SK-N-SH (cell line): ENCODE data around the gene ST6GALNAC3. TPM values are rescaled to one million over a fixed set of nuclear protein-coding genes. Genes with fewer than 3 reads are reported as not detected.
"Not testable (repeated sequence)": the region's sequence is repeated elsewhere in the genome, so short reads cannot be mapped to it uniquely, and the experiment has no call there.

Experiments used
- CTCF ChIA-PET: fragments of 300-600, 350-600 bp; formaldehyde crosslinking; extraction: SDS; loops from one replicate; lab custom pipeline; 2021; lab: Yijun Ruan, JAX
- POLR2A ChIA-PET: fragments of 350-600 bp; sonication (Branson Sonifier 250); formaldehyde crosslinking; extraction: SDS; loops from one replicate; lab custom pipeline; 2020; ENCODE audit warnings: antibody characterized with exemption, inconsistent platforms; lab: Yijun Ruan, JAX
- DNase-seq: peaks from one replicate; pipeline ENCODE4 v3.0.0; 2012
- H2AFZ ChIP-seq: fragments of 200-600 bp; sonication (generic); 2 replicates; pipeline ENCODE4 v1.8.1; 2016; ENCODE audit warnings: antibody characterized with exemption, mild to moderate bottlenecking, low read depth
- H3F3A ChIP-seq: fragments of 200-600 bp; sonication (generic); replicated peaks from 2 replicates; pipeline ENCODE3; 2016; ENCODE audit warnings: antibody characterized with exemption, mild to moderate bottlenecking; ENCODE audit not compliant: insufficient read depth
- H3K27ac ChIP-seq, 2 experiments: fragments of 200-500 bp in 1 of 2; fragments of 200-600 bp in 1 of 2; sonication (Bioruptor generic) in 1 of 2; sonication (generic), shearing (Covaris generic) in 1 of 2; 2 replicates each; pipeline versions ENCODE4 v1.5.1 to v1.6.1; 2014 to 2016; ENCODE audit warnings: low read depth in 2 of 2, inconsistent platforms in 1 of 2, low read length in 1 of 2, mild to moderate bottlenecking in 1 of 2, mixed read lengths in 1 of 2
- H3K27me3 ChIP-seq: fragments of 200-600 bp; sonication (generic), shearing (Covaris generic); 2 replicates; pipeline ENCODE4 v1.6.1; 2016; ENCODE audit warnings: mixed run types; ENCODE audit not compliant: insufficient read depth
- H3K36me3 ChIP-seq, 2 experiments: fragments of 200-500 bp in 1 of 2; fragments of 200-600 bp in 1 of 2; sonication (Bioruptor generic) in 1 of 2; sonication (generic) in 1 of 2; replicated peaks in 1 of 2; 2 replicates each; pipeline versions ENCODE3 to v1.5.1; 2014 to 2016; ENCODE audit warnings: low read length in 1 of 2, mild to moderate bottlenecking in 1 of 2; ENCODE audit not compliant: insufficient read depth in 2 of 2, control insufficient read depth in 1 of 2
- H3K4me1 ChIP-seq, 2 experiments: fragments of 200-500 bp in 1 of 2; fragments of 200-600 bp in 1 of 2; sonication (Bioruptor generic) in 1 of 2; sonication (generic), shearing (Covaris generic) in 1 of 2; 2 replicates each; pipeline versions ENCODE4 v1.5.1 to v1.6.1; 2014 to 2016; ENCODE audit warnings: low read depth in 1 of 2, low read length in 1 of 2, mixed run types in 1 of 2; ENCODE audit not compliant: insufficient read depth in 2 of 2, control insufficient read depth in 1 of 2
- H3K4me2 ChIP-seq: fragments of 200-600 bp; sonication (generic), shearing (Covaris generic); 2 replicates; pipeline ENCODE4 v1.6.1; 2017; ENCODE audit warnings: mixed run types
- H3K4me3 ChIP-seq, 2 experiments: fragments of 200-500 bp in 1 of 2; fragments of 200-600 bp in 1 of 2; sonication (Bioruptor generic) in 1 of 2; sonication (generic), shearing (Covaris generic) in 1 of 2; 2 replicates each; pipeline versions ENCODE4 v1.5.1 to v1.8.1; 2014 to 2016; ENCODE audit warnings: low read depth in 2 of 2, inconsistent platforms in 1 of 2, low read length in 1 of 2, mild to moderate bottlenecking in 1 of 2, mixed read lengths in 1 of 2, moderate library complexity in 1 of 2
- H3K79me2 ChIP-seq: fragments of 200-600 bp; sonication (generic); 2 replicates; pipeline ENCODE4 v1.8.1; 2017; ENCODE audit warnings: mild to moderate bottlenecking; ENCODE audit not compliant: insufficient read depth
- H3K9ac ChIP-seq: fragments of 200-600 bp; sonication (generic); 2 replicates; pipeline ENCODE4 v1.6.1; 2017; ENCODE audit warnings: mixed run types
- H3K9me2 ChIP-seq: fragments of 200-600 bp; sonication (generic); 2 replicates; pipeline ENCODE4 v1.6.1; 2017; ENCODE audit warnings: mixed run types
- H3K9me3 ChIP-seq: fragments of 200-600 bp; sonication (generic); 2 replicates; pipeline ENCODE4 v1.6.1; 2017; ENCODE audit warnings: mixed run types, mild to moderate bottlenecking, moderate library complexity
- H4K20me1 ChIP-seq: fragments of 200-600 bp; sonication (generic); 2 replicates; pipeline ENCODE4 v1.6.1; 2017; ENCODE audit warnings: mild to moderate bottlenecking, mixed run types; ENCODE audit not compliant: insufficient read depth
- GATA2 ChIP-seq: sonication (generic); formaldehyde crosslinking; IDR thresholded peaks from 2 replicates; pipeline ENCODE4 v1.5.0; 2020; ENCODE audit warnings: mild to moderate bottlenecking, missing genetic modification reagents
- MEF2A ChIP-seq: IDR thresholded peaks from 2 replicates; pipeline ENCODE4 v1.4.0; 2012; ENCODE audit warnings: low read depth, borderline replicate concordance
- MXI1 ChIP-seq: IDR thresholded peaks from 2 replicates; pipeline ENCODE4 v1.6.1; 2012; ENCODE audit warnings: mild to moderate bottlenecking, low read depth, low read length, improper control_type of control experiment
- NRF1 ChIP-seq: IDR thresholded peaks from 2 replicates; pipeline ENCODE4 v1.6.1; 2012; ENCODE audit warnings: low read depth, mild to moderate bottlenecking, low read length
- RCOR1 ChIP-seq: fragments of 150-350 bp; IDR thresholded peaks from 2 replicates; pipeline ENCODE4 v1.6.1; 2017; ENCODE audit warnings: antibody characterized with exemption, low read length
- REST ChIP-seq: IDR thresholded peaks from 2 replicates; pipeline ENCODE4 v1.6.1; 2012; ENCODE audit warnings: mild to moderate bottlenecking, low read depth, low read length, moderate library complexity
- RXRA ChIP-seq: IDR thresholded peaks from 2 replicates; pipeline ENCODE4 v1.4.0; 2012; ENCODE audit warnings: low read depth, mild to moderate bottlenecking, borderline replicate concordance
- WGBS: methylation state at CpG from one replicate; pipeline ENCODE4 v1.1.6; 2017; ENCODE audit warnings: low lambda C conversion rate; 5-methylcytosine and 5-hydroxymethylcytosine counted together
- polyA plus RNA-seq, 3 experiments: library from polyadenylated mRNA; depleted of rRNA; stranded (reverse); fragments of >200 nt; gene quantifications; 2 replicates each; pipeline ENCODE4 v1.2.3, GENCODE V29; 2012
- TF ChIP-seq, protein P1 (sequence below): IDR thresholded peaks from 2 replicates; pipeline ENCODE4; 2012
- TF ChIP-seq, protein P2 (sequence below): IDR thresholded peaks from 2 replicates; pipeline ENCODE4 v1.4.0; 2012; ENCODE audit warnings: low read depth, borderline replicate concordance

ST6GALNAC3 gene
- polyA plus RNA-seq, 1 of the 3 experiments (the other 2 are of a cell fraction) = 8.1 TPM

GRCh38 chr1:76644139-76644538 is 569.6 kb downstream of the ST6GALNAC3 start:
- CTCF ChIA-PET = interaction anchor here (0.9 kb wide), 1 partner anchor 27 kb away, joined by 3 read pairs; no protein-coding TSS in a partner anchor
- H3K27ac ChIP-seq = no peak overlapping the region
- no peak overlapping the region for H3K9ac ChIP-seq
- POLR2A ChIA-PET = no interaction called here
- no peaks in the 10 kb centered on the region for H3K9me2 ChIP-seq
- no peaks in the 10 kb centered on the region for H4K20me1 ChIP-seq
- no peaks in the 10 kb centered on the region for H3F3A ChIP-seq
- no peak overlapping the region for H3K4me3 ChIP-seq
- WGBS = 75% methylated on average over 5 of the region's 5 CpGs
- no peaks in the 10 kb centered on the region for H3K27me3 ChIP-seq
- H2AFZ ChIP-seq = no peak overlapping the region
- H3K4me2 ChIP-seq = no peak overlapping the region
- peaks cover 3% of the 10 kb centered on the region; the same call in 1 of the 2 replicates for H3K9me3 ChIP-seq
- TF ChIP-seq MXI1 = no peak
- TF ChIP-seq, protein P1, sequence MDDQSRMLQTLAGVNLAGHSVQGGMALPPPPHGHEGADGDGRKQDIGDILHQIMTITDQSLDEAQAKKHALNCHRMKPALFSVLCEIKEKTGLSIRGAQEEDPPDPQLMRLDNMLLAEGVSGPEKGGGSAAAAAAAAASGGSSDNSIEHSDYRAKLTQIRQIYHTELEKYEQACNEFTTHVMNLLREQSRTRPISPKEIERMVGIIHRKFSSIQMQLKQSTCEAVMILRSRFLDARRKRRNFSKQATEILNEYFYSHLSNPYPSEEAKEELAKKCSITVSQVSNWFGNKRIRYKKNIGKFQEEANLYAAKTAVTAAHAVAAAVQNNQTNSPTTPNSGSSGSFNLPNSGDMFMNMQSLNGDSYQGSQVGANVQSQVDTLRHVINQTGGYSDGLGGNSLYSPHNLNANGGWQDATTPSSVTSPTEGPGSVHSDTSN = no peak
- no peak for TF ChIP-seq REST
- TF ChIP-seq GATA2 (CRISPR knock-in tag) = no peak
- no peak for TF ChIP-seq MEF2A
- TF ChIP-seq NRF1 = no peak
- no peak for TF ChIP-seq RXRA
- no peak for TF ChIP-seq RCOR1
- TF ChIP-seq, protein P2, sequence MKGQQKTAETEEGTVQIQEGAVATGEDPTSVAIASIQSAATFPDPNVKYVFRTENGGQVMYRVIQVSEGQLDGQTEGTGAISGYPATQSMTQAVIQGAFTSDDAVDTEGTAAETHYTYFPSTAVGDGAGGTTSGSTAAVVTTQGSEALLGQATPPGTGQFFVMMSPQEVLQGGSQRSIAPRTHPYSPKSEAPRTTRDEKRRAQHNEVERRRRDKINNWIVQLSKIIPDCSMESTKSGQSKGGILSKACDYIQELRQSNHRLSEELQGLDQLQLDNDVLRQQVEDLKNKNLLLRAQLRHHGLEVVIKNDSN = no peak
- TF ChIP-seq, all 33 proteins: peak for 0
- Histone ChIP-seq H3K36me3 (no peaks in the 10 kb centered on the region), H3K79me2 (no peaks in the 10 kb centered on the region), H3K4me1 (no peaks in the 10 kb centered on the region)
- DNase-seq = no peak

DNA sequence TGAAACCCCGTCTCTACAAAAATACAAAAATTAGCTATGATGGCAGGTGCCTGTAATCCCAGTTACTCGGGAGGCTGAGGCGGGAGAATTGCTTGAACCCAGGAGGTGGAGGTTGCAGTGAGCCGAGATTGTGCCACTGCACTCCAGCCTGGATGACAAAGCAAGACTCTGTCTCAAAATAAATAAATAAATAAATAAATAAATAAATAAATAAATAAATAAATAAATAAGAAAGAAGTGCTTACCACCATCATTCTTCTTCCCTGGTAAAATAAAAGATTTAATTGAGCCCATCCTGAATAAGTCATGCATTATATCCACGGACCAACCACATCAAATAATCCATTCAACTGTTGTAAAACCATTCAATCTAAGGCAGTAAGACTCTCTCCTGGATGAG is 578.3 kb downstream of the ST6GALNAC3 start:
- CTCF ChIA-PET, POLR2A ChIA-PET: not testable (repeated sequence)

More for the DNA sequence above, 578.3 kb downstream of the ST6GALNAC3 start:
- not testable (repeated sequence) for H3K9me2 ChIP-seq, H3K9ac ChIP-seq, H3K9me3 ChIP-seq, H3K4me1 ChIP-seq, H3K4me3 ChIP-seq, H4K20me1 ChIP-seq, DNase-seq, H3K4me2 ChIP-seq, H3K27ac ChIP-seq, H3K27me3 ChIP-seq, H3K36me3 ChIP-seq, H2AFZ ChIP-seq, H3F3A ChIP-seq, H3K79me2 ChIP-seq
- 78% methylated on average over 5 of the region's 5 CpGs for WGBS
